ENCODE measurements around the gene ZCCHC14. TPM values are rescaled to one million over a fixed set of nuclear protein-coding genes. Genes with fewer than 3 reads are reported as not detected.
"Not testable (repeated sequence)": the region's sequence is repeated elsewhere in the genome, so short reads cannot be mapped to it uniquely, and the experiment has no call there.

ZCCHC14 gene
- total and polyA plus RNA-seq, 11 donors = 6.4 to 18.4 (median 16.1) TPM

GRCh38 chr16:87363771-87364455 is 128.9 kb downstream of the ZCCHC14 start:
- intact Hi-C loops (cut with DNase I) = loop anchor here in 3 of 10 donors (5.0 kb wide), 2 partner anchors 37 to 47 kb away; partner anchors contain the start of gene C16orf95 (in 1 of the 3)
- peaks cover 0 to 29% (median 0%) of the 10 kb centered on the region in 9 donors for H3K27me3 ChIP-seq
- no peaks in the 10 kb centered on the region for H3K9me3 ChIP-seq
- H3K4me1 ChIP-seq = peaks cover 3 to 89% (median 35%) of the 10 kb centered on the region in 12 donors
- DNase-seq (peak; percentile 51 to 66 (median 57)), ATAC-seq (peak; percentile 84 to 90 (median 84))
- 17 to 24% (median 22%) methylated on average over 15 to 17 of the region's 17 CpGs for WGBS, 4 donors
- peaks cover 0 to 57% (median 37%) of the 10 kb centered on the region in 9 donors for H3K36me3 ChIP-seq
- peak overlapping the region; percentile 48 to 88 (median 76) for H3K27ac ChIP-seq
- TF ChIP-seq CTCF (IDR thresholded peaks at IDR 0.05) = no peak
- no peak for TF ChIP-seq POLR2A (IDR thresholded peaks at IDR 0.05)
- peak overlapping the region in 6 of 12 donors; percentile 1 to 27 (median 19) for H3K4me3 ChIP-seq

GRCh38 chr16:87362828-87363559 is 129.8 kb downstream of the ZCCHC14 start:
- intact Hi-C loops (cut with DNase I) = loop anchor here in 3 of 10 donors (5.0 kb wide), 2 partner anchors 36 to 46 kb away; partner anchors contain the start of gene C16orf95 (in 1 of the 3)
- DNase-seq = peak in 2 of 5 donors; percentile 19 to 32
- H3K4me3 ChIP-seq, H3K9me3 ChIP-seq, ATAC-seq: not testable (repeated sequence)
- Histone ChIP-seq H3K27ac (peak overlapping the region; percentile 15 to 88 (median 76)), H3K36me3 (peaks cover 0 to 66% (median 46%) of the 10 kb centered on the region in 9 donors), H3K4me1 (peaks cover 3 to 86% (median 28%) of the 10 kb centered on the region in 12 donors), H3K27me3 (peaks cover 0 to 29% (median 0%) of the 10 kb centered on the region in 9 donors)
- 73 to 79% (median 77%) methylated on average over 13 of the region's 13 CpGs for WGBS, 4 donors

- H3K36me3 ChIP-seq = peaks cover 0 to 70% (median 56%) of the 10 kb centered on the region in 9 donors
Observed at GRCh38 chr16:87361916-87362619, 130.8 kb downstream of the ZCCHC14 start.

More at GRCh38 chr16:87361916-87362619, 130.8 kb downstream of the ZCCHC14 start:
- Histone ChIP-seq H3K9me3 (no peaks in the 10 kb centered on the region), H3K4me1 (peaks cover 3 to 77% (median 21%) of the 10 kb centered on the region in 12 donors), H3K27ac (peak overlapping the region in 5 of 12 donors; percentile 42 to 84 (median 75)), H3K27me3 (peaks cover 0 to 24% (median 0%) of the 10 kb centered on the region in 9 donors), H3K4me3 (no peak overlapping the region)
- 91 to 98% (median 97%) methylated on average over 8 of the region's 8 CpGs for WGBS, 4 donors
- TF ChIP-seq POLR2A (IDR thresholded peaks at IDR 0.05) (no peak), CTCF (IDR thresholded peaks at IDR 0.05) (no peak)
- no peak for ATAC-seq
- intact Hi-C loops (cut with DNase I) = loop anchor here in 3 of 10 donors (5.0 kb wide), 2 partner anchors 35 to 45 kb away; partner anchors contain the start of gene C16orf95 (in 1 of the 3)
- DNase-seq = peak in 1 of 5 donors; percentile 4
